ENCODE measurements around the gene RHOU.

Gene RHOU

GRCh38 chr1:228777236-228777635 is 42.0 kb downstream of the RHOU start:
- TF ChIP-seq, protein P1, sequence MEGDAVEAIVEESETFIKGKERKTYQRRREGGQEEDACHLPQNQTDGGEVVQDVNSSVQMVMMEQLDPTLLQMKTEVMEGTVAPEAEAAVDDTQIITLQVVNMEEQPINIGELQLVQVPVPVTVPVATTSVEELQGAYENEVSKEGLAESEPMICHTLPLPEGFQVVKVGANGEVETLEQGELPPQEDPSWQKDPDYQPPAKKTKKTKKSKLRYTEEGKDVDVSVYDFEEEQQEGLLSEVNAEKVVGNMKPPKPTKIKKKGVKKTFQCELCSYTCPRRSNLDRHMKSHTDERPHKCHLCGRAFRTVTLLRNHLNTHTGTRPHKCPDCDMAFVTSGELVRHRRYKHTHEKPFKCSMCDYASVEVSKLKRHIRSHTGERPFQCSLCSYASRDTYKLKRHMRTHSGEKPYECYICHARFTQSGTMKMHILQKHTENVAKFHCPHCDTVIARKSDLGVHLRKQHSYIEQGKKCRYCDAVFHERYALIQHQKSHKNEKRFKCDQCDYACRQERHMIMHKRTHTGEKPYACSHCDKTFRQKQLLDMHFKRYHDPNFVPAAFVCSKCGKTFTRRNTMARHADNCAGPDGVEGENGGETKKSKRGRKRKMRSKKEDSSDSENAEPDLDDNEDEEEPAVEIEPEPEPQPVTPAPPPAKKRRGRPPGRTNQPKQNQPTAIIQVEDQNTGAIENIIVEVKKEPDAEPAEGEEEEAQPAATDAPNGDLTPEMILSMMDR (IDR thresholded peaks at IDR 0.05) = no peak

DNA sequence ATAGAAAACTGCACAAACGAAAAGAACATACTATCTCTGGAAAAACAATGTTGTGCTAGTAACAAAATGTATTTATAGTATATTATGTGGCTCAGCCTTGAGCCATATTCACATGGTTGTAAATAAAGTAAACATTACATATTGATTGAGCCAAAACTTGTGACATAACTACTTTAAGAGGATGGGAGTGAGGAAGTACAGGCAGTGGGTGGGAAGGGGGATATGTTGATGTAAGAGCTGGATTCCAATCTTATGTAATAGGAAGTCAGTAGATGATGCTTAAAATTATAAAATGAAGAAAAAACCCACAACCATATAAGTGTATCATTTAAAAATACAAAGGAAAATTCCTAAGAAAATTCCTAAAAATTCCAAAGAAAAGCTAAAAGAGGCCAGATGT is 42.7 kb downstream of the RHOU start:
- TF ChIP-seq, protein P1 (IDR thresholded peaks at IDR 0.05) = no peak

- TF ChIP-seq, protein P1 (IDR thresholded peaks at IDR 0.05) = no peak
Measured at GRCh38 chr1:228778466-228778865, 43.2 kb downstream of the RHOU start.

DNA sequence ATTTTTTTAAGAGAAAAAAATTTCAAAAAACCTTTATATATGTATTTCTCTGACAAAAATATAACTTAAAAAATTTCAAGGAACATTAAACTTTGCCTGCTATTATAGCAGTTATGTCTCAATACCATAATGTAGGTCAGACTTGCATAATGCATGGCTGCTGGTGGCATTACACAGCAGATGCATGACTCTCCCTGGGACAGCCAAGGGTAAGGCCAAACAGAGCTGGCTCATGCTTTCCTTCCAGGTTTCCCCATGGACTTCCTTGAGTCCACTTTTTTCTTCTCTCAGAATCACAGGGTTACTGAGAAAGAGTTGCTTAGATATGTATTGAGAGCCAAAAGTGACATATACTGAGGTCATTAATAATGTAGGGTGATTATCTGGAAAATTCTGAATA is 43.7 kb downstream of the RHOU start:
- TF ChIP-seq, protein P1 (IDR thresholded peaks at IDR 0.05) = no peak

DNA sequence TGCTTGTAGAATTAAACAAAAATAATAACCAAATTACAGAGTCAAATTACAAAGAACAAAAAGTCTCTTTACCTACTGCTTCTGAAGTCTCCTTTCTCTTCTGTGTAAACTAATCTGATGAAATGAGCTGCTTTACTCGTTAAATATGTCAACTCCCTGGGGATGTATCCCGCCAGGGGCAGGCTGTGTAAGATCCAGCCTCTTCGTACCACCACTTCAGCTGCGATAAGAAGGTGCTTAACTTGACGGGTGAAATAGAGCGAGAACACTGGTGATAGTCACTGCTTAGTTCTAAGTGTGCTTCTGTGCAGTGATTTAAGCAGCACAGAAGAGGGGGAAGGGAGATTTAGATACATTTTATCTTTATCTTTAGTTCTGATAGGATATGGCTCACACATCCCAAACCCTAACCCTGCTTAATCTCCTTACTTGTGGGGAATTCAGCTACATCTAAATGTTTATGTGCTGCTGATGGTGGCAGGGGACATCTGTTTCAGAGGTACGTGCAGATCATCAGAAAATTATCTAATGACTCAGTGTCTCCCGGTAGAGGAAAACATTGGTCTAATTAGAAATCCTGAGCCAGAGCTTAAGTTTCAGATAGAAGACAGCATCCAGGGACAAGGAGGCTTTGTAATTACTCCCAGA is 46.0 kb downstream of the RHOU start:
- TF ChIP-seq, protein P1 (IDR thresholded peaks at IDR 0.05) = no peak

DNA sequence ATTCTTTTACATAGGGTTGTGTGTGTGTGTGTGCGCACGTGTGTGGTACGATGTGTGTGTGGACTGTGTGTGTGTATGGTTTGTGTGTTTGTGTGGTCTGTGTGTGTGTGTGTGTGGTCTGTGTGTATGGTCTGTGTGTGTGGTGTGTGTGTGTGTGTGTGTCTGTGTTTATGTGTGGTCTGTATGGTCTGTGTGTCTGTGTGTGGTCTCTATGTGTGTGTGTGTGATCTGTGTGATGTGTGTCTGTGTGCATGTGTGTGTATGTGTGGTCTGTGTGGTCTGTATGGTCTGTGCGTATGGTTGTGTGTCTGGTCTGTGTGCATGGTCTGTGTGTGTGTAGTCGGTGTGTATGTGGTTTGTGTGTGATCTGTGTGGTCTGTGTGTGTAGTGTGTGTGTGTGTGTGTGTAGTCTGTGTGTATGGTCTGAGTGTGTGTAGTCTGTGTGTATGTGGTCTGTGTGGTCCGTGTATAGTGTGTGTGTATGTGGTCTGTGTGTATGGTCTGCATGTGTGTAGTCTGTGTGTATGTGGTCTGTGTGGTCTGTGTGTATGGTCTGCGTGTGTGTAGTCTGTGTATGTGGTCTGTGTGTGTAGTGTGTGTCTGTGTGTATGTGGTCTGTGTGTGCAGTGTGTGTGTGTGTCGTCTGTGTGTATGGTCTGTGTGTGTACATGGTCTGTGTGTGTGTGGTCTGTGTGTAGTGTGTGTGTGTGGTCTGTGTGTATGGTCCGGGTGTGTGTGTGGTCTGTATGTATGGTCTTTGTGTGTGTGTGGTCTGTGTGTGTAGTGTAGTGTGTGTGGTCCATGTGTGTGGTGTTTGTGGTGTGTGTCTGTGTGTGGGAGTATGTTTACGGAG is 46.8 kb downstream of the RHOU start:
- TF ChIP-seq, protein P1 (IDR thresholded peaks at IDR 0.05) = no peak

GRCh38 chr1:228782662-228783417 is 47.6 kb downstream of the RHOU start:
- TF ChIP-seq, protein P1 (IDR thresholded peaks at IDR 0.05) = no peak
